ENCODE measurements around the gene TNFRSF4.

The TNFRSF4 gene

DNA sequence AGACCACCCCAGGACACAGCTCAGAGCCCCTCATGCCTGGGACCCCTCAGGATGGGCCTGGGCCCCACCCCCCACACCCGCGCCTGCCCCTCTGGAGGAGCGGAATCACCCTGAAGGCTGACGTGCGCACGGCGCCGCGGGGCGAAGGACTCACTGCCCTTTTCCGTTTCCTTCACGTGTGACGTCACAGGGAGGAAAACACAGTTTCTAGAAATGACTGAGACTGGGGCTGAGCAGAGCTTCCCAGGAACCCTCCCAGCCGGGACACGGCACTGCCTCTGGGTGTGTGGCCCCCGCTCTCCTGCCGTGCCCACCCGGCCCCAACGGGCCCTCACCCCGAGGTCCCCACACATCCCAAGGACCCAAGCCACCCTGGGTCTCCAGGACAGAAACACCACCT, 5.4 kb upstream of the TNFRSF4 start:
- no peak for DNase-seq (ENCODE audit: low read depth in 3 of 3, low spot score in 1 of 3)

GRCh38 chr1:1218524-1219200, 4.7 kb upstream of the TNFRSF4 start:
- no peak for DNase-seq (ENCODE audit: low read depth in 3 of 3, low spot score in 1 of 3)

DNA sequence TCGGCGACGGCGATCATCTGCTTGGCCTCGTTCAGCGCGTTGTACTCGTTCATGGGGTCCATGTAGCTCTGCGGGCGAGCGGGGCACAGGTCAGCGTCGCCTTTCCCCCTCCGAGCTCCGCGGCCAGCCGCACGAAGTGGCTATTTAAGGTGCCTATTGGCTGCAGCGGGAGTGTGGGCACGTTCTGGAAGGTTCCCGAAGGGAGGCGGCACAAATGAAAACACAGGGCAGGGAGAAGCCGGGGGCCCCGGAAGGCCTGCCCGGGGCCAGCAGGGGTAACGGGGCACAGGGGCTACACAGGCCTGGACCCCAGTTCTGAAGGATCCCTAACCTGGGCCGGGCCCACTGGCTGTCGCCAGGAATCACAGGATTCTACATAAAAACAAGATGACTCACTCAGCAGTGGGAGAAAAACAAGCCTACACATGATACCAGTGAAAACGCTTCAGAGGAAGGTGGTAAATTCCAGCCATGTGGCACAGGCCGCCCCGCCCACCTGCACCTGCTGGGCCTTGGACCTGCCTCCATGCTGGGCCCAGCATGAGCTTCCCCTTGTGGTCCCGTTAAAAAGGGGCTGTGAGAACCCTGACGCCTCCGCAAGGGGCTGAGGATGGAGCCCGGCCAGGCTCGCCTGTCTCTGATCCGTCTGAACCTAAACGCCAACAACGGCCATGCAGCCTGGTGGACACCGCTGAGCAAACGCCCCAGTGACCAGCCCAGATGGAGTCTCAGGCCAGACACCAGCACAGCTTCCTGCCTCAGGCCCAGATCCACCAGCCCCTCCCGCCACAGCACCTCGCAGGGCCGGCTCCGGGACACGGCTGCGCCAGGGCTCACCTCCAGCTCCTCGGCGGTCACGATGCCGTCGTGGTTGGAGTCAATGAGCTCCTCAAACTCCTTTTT, 3.9 kb upstream of the TNFRSF4 start:
- no peak for DNase-seq (ENCODE audit: low read depth in 3 of 3, low spot score in 1 of 3)

GRCh38 chr1:1216770-1217620, 3.0 kb upstream of the TNFRSF4 start:
- DNase-seq (ENCODE audit: low read depth in 3 of 3, low spot score in 1 of 3), result no peak

- no peak for DNase-seq (ENCODE audit: low read depth in 3 of 3, low spot score in 1 of 3)
Observed at GRCh38 chr1:1215881-1216605, 2.1 kb upstream of the TNFRSF4 start.

- no peak for DNase-seq (ENCODE audit: low read depth in 3 of 3, low spot score in 1 of 3)
Observed at GRCh38 chr1:1215080-1215676, 1.2 kb upstream of the TNFRSF4 start.

DNA sequence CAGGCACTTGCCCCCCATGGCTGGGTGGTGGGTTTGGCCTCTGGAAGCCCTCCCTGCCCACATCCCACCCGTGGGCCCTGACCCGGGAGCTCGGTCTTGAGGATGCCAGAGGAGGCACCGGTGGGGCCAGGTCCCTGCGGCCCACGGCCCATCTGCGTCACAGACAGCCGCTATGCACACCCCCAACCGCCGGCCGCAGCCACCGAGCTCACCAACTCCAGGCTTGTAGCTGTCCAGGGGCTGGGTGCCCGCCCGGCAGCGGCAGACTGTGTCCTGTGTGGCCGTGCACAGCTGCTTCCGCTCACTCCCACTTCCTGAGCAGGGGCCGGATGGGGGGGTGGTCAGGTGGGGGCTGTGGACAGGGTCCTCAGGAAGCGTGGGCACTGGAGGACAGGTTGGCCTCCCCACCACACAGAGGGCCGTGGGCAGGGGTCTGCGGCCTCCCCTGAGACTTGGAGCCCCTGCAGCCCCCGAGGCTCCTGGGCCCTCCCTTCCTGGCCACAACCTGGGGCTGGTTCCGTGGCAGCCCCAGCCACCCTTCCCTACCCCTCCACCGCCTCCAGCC, 1.1 kb downstream of the TNFRSF4 start:
- DNase-seq (ENCODE audit: low read depth in 3 of 3, low spot score in 1 of 3), result no peak

GRCh38 chr1:1211541-1212441, 2.2 kb downstream of the TNFRSF4 start:
- DNase-seq (ENCODE audit: low read depth in 3 of 3, low spot score in 1 of 3), result no peak

DNA sequence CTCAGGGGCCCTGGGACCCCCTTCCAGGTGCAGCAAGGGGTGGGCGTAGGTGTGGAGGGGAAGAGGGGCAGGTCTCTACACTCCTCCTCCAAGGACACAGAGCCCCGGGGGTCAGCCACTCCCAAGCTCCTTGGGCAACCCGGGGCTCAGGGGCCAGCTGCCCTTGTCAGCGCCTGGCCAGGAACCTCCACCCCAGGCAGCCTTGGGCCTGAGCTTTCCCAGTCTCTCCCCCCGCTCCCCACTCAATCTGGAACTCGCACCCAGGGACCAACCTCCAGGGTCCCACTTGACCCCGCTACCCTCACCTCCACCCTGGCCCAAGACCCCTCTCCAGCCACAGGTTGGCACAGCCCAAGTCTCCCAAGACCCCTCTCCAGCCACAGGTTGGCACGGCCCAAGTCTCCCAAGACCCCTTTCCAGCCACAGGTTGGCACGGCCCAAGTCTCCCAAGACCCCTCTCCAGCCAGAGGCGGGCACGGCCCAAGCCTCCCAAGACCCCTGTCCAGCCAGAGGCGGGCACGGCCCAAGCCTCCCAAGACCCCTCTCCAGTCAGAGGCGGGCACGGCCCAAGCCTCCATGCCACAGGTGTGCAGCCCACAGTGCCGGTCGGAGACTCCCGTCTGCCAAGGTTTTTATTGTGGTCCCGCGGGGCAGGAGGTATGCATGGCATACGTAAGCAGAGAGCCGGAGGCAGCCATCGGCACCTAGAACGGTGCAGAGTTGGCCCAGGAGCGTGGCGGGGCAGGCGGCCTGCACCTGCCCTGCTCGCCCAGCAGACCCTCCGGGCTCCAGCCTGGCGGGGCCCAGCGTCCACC, 3.0 kb downstream of the TNFRSF4 start:
- DNase-seq (ENCODE audit: low read depth in 3 of 3, low spot score in 1 of 3), result no peak

DNA sequence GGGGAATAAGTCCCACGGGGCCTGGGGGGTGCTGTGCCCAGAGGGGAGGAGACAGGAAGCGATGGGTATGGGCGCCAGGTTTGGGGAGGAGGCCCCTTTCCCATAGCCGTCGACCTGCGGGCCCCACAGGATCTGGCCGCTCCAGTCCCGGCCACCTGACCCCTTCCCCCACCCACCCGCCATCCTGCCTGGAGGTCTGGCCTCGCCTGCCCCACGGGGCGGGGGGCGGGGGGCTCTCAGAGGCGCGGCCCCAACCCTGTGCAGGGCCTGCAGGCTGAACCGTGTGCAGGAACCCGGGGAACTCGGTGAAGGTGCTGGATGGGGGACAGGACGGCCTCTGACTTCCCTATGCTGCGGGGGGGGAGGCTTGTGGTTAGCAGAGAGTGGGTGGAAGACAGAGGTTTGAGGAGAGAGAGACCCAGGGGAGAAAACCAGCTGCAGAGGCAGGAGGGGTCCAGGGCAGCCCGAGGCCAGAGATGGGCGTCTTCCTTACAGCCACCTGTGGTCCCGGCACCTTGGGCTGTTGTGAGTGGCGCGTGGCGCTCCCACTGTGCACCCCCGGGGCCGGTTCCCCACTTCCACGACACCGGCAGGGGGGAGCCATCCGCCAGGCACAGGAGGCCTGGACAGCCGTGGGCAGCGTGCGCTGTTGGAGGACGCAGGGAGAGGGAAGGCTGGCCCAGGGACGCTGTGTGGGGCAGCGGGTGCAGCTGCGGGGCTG, 5.1 kb downstream of the TNFRSF4 start:
- no peak for DNase-seq (ENCODE audit: low read depth in 3 of 3, low spot score in 1 of 3)

DNA sequence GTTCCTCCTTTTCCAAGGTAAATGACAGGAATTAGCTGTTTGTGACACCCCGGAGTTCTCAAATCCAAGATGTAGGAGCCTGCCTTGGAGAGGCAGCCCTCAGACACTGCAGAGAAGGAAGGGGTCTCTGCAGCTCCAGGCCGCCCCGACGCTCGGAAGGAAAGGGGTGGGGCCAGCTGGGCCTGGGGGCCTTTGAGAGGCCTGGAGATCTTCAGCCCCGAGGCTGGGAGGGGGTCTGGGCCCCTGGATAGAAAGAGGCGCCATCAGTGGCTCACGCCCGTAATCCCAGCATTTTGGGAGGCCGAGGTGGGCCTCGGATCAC, 6.4 kb downstream of the TNFRSF4 start:
- no peak for DNase-seq (ENCODE audit: low read depth in 3 of 3, low spot score in 1 of 3)

GRCh38 chr1:1206966-1207531, 6.9 kb downstream of the TNFRSF4 start:
- DNase-seq (ENCODE audit: low read depth in 3 of 3, low spot score in 1 of 3), result no peak

- DNase-seq (ENCODE audit: low read depth in 3 of 3, low spot score in 1 of 3), result no peak
Observed at GRCh38 chr1:1206376-1206965, 7.5 kb downstream of the TNFRSF4 start, which contains the start of gene TNFRSF18. TNFRSF18 (minus strand) TSS chr1:1206592; CDS start chr1:1206571, 21 bp downstream.

DNA sequence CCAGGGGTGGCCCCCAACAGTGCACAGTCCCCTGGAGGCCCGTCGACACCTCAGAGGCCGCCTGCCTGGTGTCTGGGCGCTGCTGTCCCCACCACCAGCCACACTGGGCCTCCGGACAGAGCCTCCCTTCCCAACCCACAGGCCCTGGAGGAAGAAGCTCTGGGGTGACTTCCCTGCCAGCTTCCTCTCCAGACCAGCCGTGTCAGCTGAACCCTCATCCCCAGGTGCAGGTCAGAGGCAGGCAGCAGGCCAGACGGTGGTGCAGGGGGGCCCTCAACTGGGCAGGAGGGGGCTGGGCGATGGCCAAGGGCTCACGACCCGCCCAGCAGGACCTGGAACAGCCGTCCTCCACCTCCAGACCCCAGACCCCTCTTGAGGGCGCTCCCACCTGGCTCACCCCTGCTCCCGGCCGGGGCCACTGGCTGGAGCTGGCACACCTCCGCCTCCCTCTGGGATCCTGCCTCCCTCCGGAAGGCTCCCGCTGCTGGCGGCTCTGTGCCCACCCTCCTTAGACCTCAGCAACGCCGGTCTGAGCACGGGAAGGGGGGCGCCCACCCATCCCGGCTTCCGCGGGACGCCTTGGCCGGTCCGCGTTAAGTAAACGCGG, 8.1 kb downstream of the TNFRSF4 start:
- no peak for DNase-seq (ENCODE audit: low read depth in 3 of 3, low spot score in 1 of 3)

- DNase-seq (ENCODE audit: low read depth in 3 of 3, low spot score in 1 of 3), result no peak
Observed at GRCh38 chr1:1204998-1205768, 8.8 kb downstream of the TNFRSF4 start.

- DNase-seq (ENCODE audit: low read depth in 3 of 3, low spot score in 1 of 3), result no peak
Observed at GRCh38 chr1:1204425-1204920, 9.5 kb downstream of the TNFRSF4 start.
